Measurements from ENCODE around the gene FAM149B1.

FAM149B1 gene

DNA sequence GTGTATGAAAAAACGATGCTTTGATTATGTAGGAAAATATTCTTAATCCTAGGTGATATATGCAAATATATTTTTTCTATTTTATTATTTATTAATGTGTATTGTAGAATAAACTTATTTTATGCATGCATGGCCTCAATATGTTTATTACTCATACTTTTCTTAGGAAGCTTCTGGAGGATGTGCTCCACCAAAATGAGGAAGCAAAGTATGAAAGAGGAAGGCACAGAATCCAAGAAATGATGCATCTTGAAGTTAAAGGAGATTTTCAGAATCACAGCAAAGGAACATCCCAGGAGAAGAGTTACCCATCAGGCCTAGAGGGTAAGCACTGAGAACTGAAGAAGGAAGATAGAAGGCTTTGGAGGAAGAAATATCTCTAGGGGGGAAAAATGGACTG, 119.5 kb downstream of the FAM149B1 start:
- no peak for DNase-seq (ENCODE audit: low spot score)

DNA sequence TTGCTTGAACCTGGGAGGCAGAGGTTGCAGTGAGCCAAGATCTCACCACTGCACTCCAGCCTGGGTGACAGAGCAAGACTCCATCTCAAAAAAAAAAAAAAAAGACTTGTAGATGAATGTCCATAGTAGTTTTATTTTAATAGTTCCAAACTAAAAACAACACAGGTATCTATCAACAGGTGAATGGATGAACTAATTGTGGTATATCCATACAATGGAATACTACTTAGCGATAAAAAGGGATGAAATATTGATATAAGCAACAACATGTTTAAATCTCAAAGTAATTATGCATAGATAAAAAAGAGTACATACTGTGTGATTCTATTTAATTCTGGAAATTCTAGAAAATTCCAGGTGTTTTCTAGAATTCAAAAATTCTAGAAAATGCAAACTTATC, 122.0 kb downstream of the FAM149B1 start:
- DNase-seq (ENCODE audit: low spot score), result no peak

DNA sequence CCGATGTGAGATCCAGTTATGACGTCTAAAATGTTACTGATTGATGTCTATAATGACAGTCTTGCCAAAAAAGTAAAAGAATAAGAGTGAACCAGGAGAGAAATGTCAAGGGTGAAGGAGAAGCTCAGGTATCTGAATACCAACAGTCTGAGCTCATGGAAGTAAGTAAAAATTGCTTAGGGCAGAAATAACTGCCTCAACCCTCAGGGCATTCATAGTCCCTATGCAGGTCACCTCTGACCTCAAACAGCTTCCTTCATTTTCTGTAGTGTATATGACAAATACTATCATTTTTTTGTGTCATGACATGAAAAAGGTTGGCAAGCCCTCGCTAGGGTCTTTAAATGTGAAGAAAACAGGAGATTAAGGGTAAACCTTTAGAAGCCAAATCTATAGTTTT, 125.5 kb downstream of the FAM149B1 start:
- DNase-seq (ENCODE audit: low spot score), result no peak

All from hepatic stellate cell (primary cell).